Testis (tissue), 3 donors: ENCODE data around the gene FBXL17. TPM values are rescaled to one million over a fixed set of nuclear protein-coding genes. Genes with fewer than 3 reads are reported as not detected.

Source experiments
- DNase-seq: peaks from one replicate; pipeline ENCODE4 v3.0.0-alpha.2; 2019
- H3K27ac ChIP-seq, 2 donors: fragments of 200-600 bp; sonication (generic); one replicate each; pipeline ENCODE4 v1.5.1; 2019
- H3K27me3 ChIP-seq: fragments of 200-600 bp; sonication (generic); one replicate; pipeline ENCODE4 v1.5.1; 2019
- H3K36me3 ChIP-seq: fragments of 200-600 bp; sonication (generic); one replicate; pipeline ENCODE4 v1.5.1; 2017; ENCODE audit warnings: low read depth; ENCODE audit errors: missing control alignments
- H3K4me1 ChIP-seq: fragments of 200-600 bp; sonication (generic); one replicate; pipeline ENCODE4 v1.5.1; 2019
- H3K4me3 ChIP-seq, 2 donors: fragments of 200-600 bp; sonication (generic); one replicate each; pipeline ENCODE4 v1.5.1; 2017 to 2019
- H3K9me3 ChIP-seq: fragments of 200-600 bp; sonication (generic); one replicate; pipeline ENCODE4 v1.5.1; 2017
- POLR2A ChIP-seq: fragments of 450-650 bp; IDR thresholded peaks from one replicate; pipeline ENCODE4 v1.6.1; 2017; ENCODE audit warnings: antibody characterized with exemption, mild to moderate bottlenecking, moderate library complexity
- WGBS, 2 donors: methylation state at CpG; one replicate each; pipeline ENCODE4 v1.1.5; 2018; 5-methylcytosine and 5-hydroxymethylcytosine counted together
- intact Hi-C: fragments of 100-400 bp; cut with DNase I; formaldehyde crosslinking; loops from one replicate; pipeline ENCODE4 v1.15.1; 2023; ENCODE audit warnings: low total_unique reads
- polyA plus RNA-seq: library from polyadenylated mRNA; stranded (reverse); fragments of 350-450 nt; fragmentation: Illumina TruSeq; extraction: RNeasy Lipid Tissue Mini Kit (QIAGEN cat#74804); gene quantifications from one replicate; pipeline ENCODE4 v1.2.3, GENCODE V29; 2014; ENCODE audit warnings: low read depth, low replicate concordance; ENCODE audit not compliant: insufficient read depth
- total RNA-seq, 2 donors: library from RNA; depleted of rRNA; stranded (reverse); fragments of >200 nt; gene quantifications; one replicate each; pipeline ENCODE4 v1.2.3, GENCODE V29; 2016
- TF ChIP-seq, protein P1 (sequence below), 3 experiments: fragments of 450-650 bp in 2 of 3; fragments of 200-600 bp in 1 of 3; sonication (generic) in 1 of 3; IDR thresholded peaks; one replicate each; pipeline ENCODE4 v1.5.1; 2016 to 2019; ENCODE audit warnings: antibody characterized with exemption in 3 of 3, mild to moderate bottlenecking in 2 of 3, moderate library complexity in 1 of 3

Gene FBXL17
- total and polyA plus RNA-seq, 3 donors from 2014 or later, result 20.7 to 25.1 (median 22.6) TPM

DNA sequence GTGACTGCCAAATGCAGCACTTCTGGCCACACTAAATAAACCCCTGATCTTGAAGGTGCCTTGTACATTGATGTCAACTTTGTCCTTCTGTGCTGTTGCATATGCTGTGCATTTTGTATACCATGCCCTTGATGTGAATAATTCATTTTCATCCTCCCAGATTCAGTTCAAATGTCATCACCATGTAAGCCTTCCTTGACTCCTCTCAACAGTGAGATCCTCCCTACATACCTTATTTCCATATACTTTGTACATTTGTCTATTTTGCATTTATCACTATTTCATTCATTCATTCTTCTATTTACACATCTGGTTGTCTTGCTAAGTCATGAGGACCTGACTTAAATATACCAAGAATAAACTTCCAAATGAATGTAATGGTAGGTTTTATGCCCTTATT lies 438.0 kb downstream of the FBXL17 start:
- Histone ChIP-seq H3K4me1 (no peaks in the 10 kb centered on the region), H3K36me3 (no peaks in the 10 kb centered on the region), H3K4me3 (no peak overlapping the region), H3K27ac (no peak overlapping the region), H3K9me3 (no peaks in the 10 kb centered on the region), H3K27me3 (no peaks in the 10 kb centered on the region)
- TF ChIP-seq POLR2A, result no peak
- intact Hi-C loops, result no loop called here
- DNase-seq, result no peak

DNA sequence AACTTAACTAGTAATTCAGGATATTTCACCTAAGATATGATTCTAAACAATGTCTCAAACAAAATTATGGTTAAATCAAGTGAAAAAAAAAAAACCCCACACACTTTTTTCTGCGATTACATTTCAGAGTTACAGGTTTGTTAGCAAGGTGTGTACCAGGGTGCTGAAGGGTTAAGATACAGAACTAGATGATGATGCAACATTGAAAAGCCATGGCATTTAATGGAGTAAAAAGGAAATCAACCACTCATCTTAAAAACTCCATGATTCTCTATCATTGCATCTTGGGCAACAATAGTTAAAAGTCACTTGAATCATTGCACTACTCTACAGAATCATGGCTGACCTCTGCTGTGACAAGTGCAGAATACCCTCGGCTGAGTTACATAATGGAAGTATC lies 440.9 kb downstream of the FBXL17 start:
- no peaks in the 10 kb centered on the region for H3K4me1 ChIP-seq
- WGBS, 2 donors, result 79 to 86% methylated on average over 2 of the region's 2 CpGs
- no peak for TF ChIP-seq POLR2A
- TF ChIP-seq, protein P1, sequence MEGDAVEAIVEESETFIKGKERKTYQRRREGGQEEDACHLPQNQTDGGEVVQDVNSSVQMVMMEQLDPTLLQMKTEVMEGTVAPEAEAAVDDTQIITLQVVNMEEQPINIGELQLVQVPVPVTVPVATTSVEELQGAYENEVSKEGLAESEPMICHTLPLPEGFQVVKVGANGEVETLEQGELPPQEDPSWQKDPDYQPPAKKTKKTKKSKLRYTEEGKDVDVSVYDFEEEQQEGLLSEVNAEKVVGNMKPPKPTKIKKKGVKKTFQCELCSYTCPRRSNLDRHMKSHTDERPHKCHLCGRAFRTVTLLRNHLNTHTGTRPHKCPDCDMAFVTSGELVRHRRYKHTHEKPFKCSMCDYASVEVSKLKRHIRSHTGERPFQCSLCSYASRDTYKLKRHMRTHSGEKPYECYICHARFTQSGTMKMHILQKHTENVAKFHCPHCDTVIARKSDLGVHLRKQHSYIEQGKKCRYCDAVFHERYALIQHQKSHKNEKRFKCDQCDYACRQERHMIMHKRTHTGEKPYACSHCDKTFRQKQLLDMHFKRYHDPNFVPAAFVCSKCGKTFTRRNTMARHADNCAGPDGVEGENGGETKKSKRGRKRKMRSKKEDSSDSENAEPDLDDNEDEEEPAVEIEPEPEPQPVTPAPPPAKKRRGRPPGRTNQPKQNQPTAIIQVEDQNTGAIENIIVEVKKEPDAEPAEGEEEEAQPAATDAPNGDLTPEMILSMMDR (IDR thresholded peaks at IDR 0.05), result no peak
- no peak overlapping the region for H3K27ac ChIP-seq
- H3K27me3 ChIP-seq, result no peaks in the 10 kb centered on the region
- no peaks in the 10 kb centered on the region for H3K9me3 ChIP-seq
- intact Hi-C loops, result no loop called here
- no peaks in the 10 kb centered on the region for H3K36me3 ChIP-seq
- no peak overlapping the region for H3K4me3 ChIP-seq
- no peak for DNase-seq

DNA sequence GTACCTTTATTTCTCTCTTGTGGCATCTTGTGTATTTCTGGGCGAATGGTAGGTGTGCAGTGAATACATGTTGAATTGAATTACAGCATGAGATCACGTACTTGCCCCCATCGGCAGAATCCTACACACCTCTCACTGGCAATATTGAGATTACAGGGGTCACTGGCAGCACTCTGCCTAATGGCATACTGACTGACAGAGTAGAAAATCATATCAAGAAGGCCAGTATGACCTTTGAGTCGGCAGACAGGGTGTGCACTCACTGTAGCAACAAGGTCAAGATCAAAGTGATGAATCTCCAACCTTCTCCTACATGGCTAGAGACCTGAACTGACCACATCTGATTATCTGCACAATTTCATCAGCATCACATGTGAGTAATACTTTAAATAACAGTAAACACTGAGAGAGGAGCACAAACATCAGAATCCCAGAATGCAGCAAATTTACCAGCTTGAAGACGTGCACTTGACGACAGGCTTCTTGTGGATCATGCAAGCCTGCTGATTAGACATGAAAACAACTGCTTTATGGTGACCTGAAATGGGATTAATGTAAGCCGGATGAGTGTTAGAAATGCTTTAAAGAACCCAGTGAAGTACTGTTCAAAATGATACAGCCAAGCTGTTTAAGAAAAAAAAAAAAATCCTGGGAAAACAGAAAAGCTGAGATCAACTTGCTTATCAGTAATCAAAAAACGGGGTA lies 444.1 kb downstream of the FBXL17 start:
- Histone ChIP-seq H3K27me3 (no peaks in the 10 kb centered on the region), H3K4me3 (no peak overlapping the region), H3K9me3 (no peaks in the 10 kb centered on the region), H3K4me1 (no peaks in the 10 kb centered on the region), H3K36me3 (no peaks in the 10 kb centered on the region), H3K27ac (no peak overlapping the region)
- 78 to 87% methylated on average over 8 of the region's 8 CpGs for WGBS, 2 donors
- TF ChIP-seq POLR2A, result no peak
- TF ChIP-seq, protein P1 (IDR thresholded peaks at IDR 0.05), result no peak
- no peak for DNase-seq
- intact Hi-C loops, result no loop called here

DNA sequence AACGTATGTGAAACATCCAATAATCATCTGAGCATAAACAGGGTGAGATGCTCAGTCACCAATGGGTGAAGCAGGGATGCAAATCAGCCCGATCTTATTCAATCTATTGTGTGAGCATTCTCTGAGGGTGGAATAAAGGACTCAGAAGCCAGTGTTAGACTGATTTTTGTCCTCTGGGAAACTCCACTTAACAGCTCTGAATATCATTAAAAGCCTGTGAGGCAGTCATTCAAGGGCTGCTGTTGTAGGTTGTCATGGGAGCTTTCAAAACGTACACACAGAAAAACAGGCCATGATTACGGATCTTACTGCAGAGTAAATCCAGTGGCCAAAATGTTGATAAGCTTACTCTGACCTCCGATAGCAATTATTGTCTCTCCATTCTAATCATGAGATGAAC lies 444.7 kb downstream of the FBXL17 start:
- no peaks in the 10 kb centered on the region for H3K27me3 ChIP-seq
- TF ChIP-seq POLR2A, result no peak
- TF ChIP-seq, protein P1 (IDR thresholded peaks at IDR 0.05), result no peak
- no peaks in the 10 kb centered on the region for H3K4me1 ChIP-seq
- intact Hi-C loops, result no loop called here
- no peak overlapping the region for H3K4me3 ChIP-seq
- no peak for DNase-seq
- no peaks in the 10 kb centered on the region for H3K36me3 ChIP-seq
- no peaks in the 10 kb centered on the region for H3K9me3 ChIP-seq
- H3K27ac ChIP-seq, result no peak overlapping the region
- WGBS, 2 donors, result 86 to 87% methylated on average over 5 of the region's 5 CpGs

DNA sequence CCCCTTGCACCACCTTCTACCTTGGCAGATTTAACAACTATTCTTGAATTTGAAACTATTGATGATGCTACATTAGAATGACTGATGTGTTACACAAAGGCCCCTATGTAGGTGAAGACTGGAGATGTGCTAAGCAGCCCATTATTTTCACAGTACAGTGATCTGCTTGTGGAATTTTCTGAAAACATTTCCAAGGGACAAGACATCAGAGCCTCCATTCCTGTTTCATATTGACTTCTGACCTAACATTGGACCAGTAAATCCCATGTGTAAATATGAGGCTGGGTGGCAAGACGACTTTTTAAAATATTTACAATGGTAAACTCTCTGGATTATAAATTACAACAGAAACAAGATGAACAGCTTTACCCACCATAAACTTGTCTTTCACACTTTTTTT lies 445.4 kb downstream of the FBXL17 start:
- Histone ChIP-seq H3K4me3 (no peak overlapping the region), H3K27ac (no peak overlapping the region), H3K36me3 (no peaks in the 10 kb centered on the region), H3K4me1 (no peaks in the 10 kb centered on the region), H3K9me3 (no peaks in the 10 kb centered on the region), H3K27me3 (no peaks in the 10 kb centered on the region)
- no peak for DNase-seq
- intact Hi-C loops, result no loop called here
- whole genome bisulfite sequencing, 2 donors, result 77 to 81% methylated on average over 1 of the region's 1 CpG
- TF ChIP-seq POLR2A, result no peak
- TF ChIP-seq, protein P1 (IDR thresholded peaks at IDR 0.05), result no peak
